ENCODE data around the gene NAGS. TPM values are rescaled to one million over a fixed set of nuclear protein-coding genes. Genes with fewer than 3 reads are reported as not detected.

Gene NAGS
- total RNA-seq, 1 donor from 2014 or later, result 1.0 TPM

- TF ChIP-seq, protein P1, sequence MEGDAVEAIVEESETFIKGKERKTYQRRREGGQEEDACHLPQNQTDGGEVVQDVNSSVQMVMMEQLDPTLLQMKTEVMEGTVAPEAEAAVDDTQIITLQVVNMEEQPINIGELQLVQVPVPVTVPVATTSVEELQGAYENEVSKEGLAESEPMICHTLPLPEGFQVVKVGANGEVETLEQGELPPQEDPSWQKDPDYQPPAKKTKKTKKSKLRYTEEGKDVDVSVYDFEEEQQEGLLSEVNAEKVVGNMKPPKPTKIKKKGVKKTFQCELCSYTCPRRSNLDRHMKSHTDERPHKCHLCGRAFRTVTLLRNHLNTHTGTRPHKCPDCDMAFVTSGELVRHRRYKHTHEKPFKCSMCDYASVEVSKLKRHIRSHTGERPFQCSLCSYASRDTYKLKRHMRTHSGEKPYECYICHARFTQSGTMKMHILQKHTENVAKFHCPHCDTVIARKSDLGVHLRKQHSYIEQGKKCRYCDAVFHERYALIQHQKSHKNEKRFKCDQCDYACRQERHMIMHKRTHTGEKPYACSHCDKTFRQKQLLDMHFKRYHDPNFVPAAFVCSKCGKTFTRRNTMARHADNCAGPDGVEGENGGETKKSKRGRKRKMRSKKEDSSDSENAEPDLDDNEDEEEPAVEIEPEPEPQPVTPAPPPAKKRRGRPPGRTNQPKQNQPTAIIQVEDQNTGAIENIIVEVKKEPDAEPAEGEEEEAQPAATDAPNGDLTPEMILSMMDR (IDR thresholded peaks at IDR 0.05), result no peak
- Mint-ChIP-seq H3K27ac (no peak overlapping the region), H3K27me3 (no peaks in the 10 kb centered on the region), H3K4me1 (no peaks in the 10 kb centered on the region), H3K36me3 (ENCODE audit: low read depth) (peaks cover 16% of the 10 kb centered on the region), H3K4me3 (no peak overlapping the region), H3K9me3 (no peaks in the 10 kb centered on the region)
- ATAC-seq (ENCODE audit: low read depth), result no peak
- ChIA-PET CTCF (interaction anchor here (0.8 kb wide), 1 partner anchor 19 kb away, joined by 4 read pairs; no protein-coding TSS in a partner anchor), POLR2A (no interaction called here)
- no peak for DNase-seq
- intact Hi-C loops (cut with micrococcal nuclease), result no loop called here
Observed at GRCh38 chr17:44022246-44022645, 17.8 kb downstream of the NAGS start.

DNA sequence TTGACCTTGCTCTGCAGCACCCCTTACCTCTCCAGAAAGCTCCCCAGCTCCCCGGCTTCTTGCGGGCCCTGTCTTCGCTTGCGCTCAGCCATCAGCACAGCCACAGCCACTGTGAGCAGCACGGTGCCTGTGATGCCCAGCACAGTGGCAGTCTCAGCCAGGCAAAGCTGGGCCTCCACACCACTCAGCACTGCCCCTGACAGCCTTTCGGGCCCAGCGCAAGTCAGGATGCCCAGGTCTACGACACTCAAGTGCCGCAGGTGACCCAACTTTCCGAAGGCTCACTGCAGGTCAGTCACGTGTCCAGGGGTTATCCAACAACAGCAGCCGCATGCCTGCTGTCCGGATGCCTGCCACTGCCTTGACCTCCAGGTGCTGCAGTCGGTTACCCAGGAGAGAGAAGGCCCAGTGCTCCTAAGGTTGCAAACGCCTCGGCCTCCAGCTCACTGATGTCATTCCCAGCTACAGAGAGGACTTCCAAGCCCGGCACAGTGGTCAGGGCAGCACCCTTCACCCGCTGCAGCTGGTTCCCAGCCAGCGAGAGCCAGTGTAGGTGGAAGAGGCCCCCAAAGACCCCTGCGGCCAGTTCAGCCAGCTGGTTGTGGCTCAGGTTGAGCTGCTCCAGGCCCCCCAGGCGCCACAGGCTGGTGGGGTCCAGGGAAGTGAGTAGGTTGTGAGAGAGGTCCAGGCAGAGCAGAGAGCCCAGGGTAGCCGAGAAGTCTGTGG is 19.3 kb downstream of the NAGS start:
- TF ChIP-seq, protein P1 (IDR thresholded peaks at IDR 0.05), result no peak
- POLR2A ChIA-PET, result no interaction called here
- Mint-ChIP-seq H3K36me3 (ENCODE audit: low read depth) (peaks cover 16% of the 10 kb centered on the region), H3K9me3 (no peaks in the 10 kb centered on the region), H3K27me3 (no peaks in the 10 kb centered on the region), H3K4me3 (no peak overlapping the region), H3K27ac (no peak overlapping the region), H3K4me1 (no peaks in the 10 kb centered on the region)
- intact Hi-C loops (cut with micrococcal nuclease), result no loop called here
- ATAC-seq (ENCODE audit: low read depth) (no peak), DNase-seq (no peak)
- CTCF ChIA-PET, result interaction anchor here (0.9 kb wide), 1 partner anchor 17 kb away, joined by 3 read pairs; no protein-coding TSS in a partner anchor

GRCh38 chr17:44024271-44024663 is 19.8 kb downstream of the NAGS start:
- CTCF ChIA-PET, result interaction anchor here (0.9 kb wide), 1 partner anchor 17 kb away, joined by 3 read pairs; no protein-coding TSS in a partner anchor
- no peak overlapping the region for H3K27ac Mint-ChIP-seq
- TF ChIP-seq, protein P1 (IDR thresholded peaks at IDR 0.05), result no peak

GRCh38 chr17:44024853-44025252 is 20.4 kb downstream of the NAGS start:
- ATAC-seq (ENCODE audit: low read depth) (no peak), DNase-seq (no peak)
- no peaks in the 10 kb centered on the region for H3K27me3 Mint-ChIP-seq
- H3K4me3 Mint-ChIP-seq, result no peak overlapping the region
- POLR2A ChIA-PET, result no interaction called here
- CTCF ChIA-PET, result no interaction called here
- intact Hi-C loops (cut with micrococcal nuclease), result no loop called here
- no peak overlapping the region for H3K27ac Mint-ChIP-seq
- no peaks in the 10 kb centered on the region for H3K9me3 Mint-ChIP-seq
- TF ChIP-seq, protein P1 (IDR thresholded peaks at IDR 0.05), result no peak
- H3K4me1 Mint-ChIP-seq, result no peaks in the 10 kb centered on the region
- H3K36me3 Mint-ChIP-seq (ENCODE audit: low read depth), result peaks cover 19% of the 10 kb centered on the region

More at GRCh38 chr17:44024271-44024663, 19.8 kb downstream of the NAGS start:
- H3K27me3 Mint-ChIP-seq, result no peaks in the 10 kb centered on the region
- no peaks in the 10 kb centered on the region for H3K4me1 Mint-ChIP-seq
- ATAC-seq (ENCODE audit: low read depth), result no peak
- intact Hi-C loops (cut with micrococcal nuclease), result no loop called here
- no peaks in the 10 kb centered on the region for H3K9me3 Mint-ChIP-seq
- POLR2A ChIA-PET, result no interaction called here
- H3K4me3 Mint-ChIP-seq, result no peak overlapping the region
- DNase-seq, result no peak
- peaks cover 16% of the 10 kb centered on the region for H3K36me3 Mint-ChIP-seq (ENCODE audit: low read depth)

DNA sequence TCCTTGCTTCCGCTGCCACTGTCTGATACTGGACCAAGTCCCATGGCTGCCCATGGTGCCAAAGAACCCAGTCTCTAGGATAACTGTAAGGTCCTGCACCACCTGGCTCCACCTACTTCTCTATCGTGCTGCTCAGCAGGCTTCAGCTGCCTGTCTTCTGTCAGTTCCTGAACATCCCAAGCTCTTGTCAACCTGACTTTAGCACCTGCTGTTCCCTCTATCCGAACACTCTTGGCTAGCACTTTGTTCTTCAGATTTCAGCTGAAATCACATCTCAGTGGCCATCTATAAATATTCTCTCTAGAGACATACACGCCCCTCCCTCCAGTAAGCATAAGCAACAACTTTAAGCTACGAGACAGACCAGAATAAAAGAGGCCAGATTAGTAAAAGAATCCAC is 25.3 kb downstream of the NAGS start:
- H3K4me3 Mint-ChIP-seq, result no peak overlapping the region

More for the DNA sequence above, 25.3 kb downstream of the NAGS start:
- TF ChIP-seq, protein P1 (IDR thresholded peaks at IDR 0.05), result no peak
- Mint-ChIP-seq H3K27ac (no peak overlapping the region), H3K36me3 (ENCODE audit: low read depth) (peaks cover 28% of the 10 kb centered on the region), H3K4me1 (peaks cover 11% of the 10 kb centered on the region), H3K27me3 (no peaks in the 10 kb centered on the region), H3K9me3 (no peaks in the 10 kb centered on the region)
- ChIA-PET POLR2A (no interaction called here), CTCF (interaction anchor here (1.4 kb wide), 1 partner anchor 11 kb away, joined by 7 read pairs; no protein-coding TSS in a partner anchor)
- intact Hi-C loops (cut with micrococcal nuclease), result no loop called here
- DNase-seq (no peak), ATAC-seq (ENCODE audit: low read depth) (no peak)
